K562 (cell line): Measurements from ENCODE around the gene WDR90. TPM values are rescaled to one million over a fixed set of nuclear protein-coding genes. Genes with fewer than 3 reads are reported as not detected.

Source experiments
- ATAC-seq: fragments of 200-7000 bp; cut with Tn5 transposase; 3 replicates; pipeline ENCODE4 v1.9.1; 2020; ENCODE audit warnings: moderate library complexity
- BruUV-seq: library from RNA; stranded (reverse); fragments of 400-500 nt; replicated peaks from 2 replicates; lab custom pipeline; 2021; lab: Mats Ljungman, UMichigan
- CTCF ChIA-PET: fragments of 300-600 bp; formaldehyde crosslinking; extraction: SDS; loops from one replicate; lab custom pipeline; 2021; ENCODE audit warnings: low intra/inter-chr PET ratio; lab: Yijun Ruan, JAX
- POLR2A ChIA-PET: fragments of 300-600, 350-650 bp; sonication (Branson Sonifier 250); formaldehyde crosslinking; extraction: SDS; loops from one replicate; lab custom pipeline; 2021; ENCODE audit warnings: antibody characterized with exemption, inconsistent platforms; lab: Yijun Ruan, JAX
- DNase-seq, 4 experiments: peaks; one replicate each; pipeline versions ENCODE4 v3.0.0 to v3.0.0-alpha.2; 2011 to 2018; ENCODE audit warnings: low spot score in 3 of 4, mixed read lengths in 3 of 4; ENCODE audit errors: extremely low read depth in 1 of 4
- FAIRE-seq: peaks from 2 replicates; lab custom pipeline; 2011; peaks lifted over from hg19 to GRCh38; lab: Jason Lieb, UNC
- H2AFZ ChIP-seq: 2 replicates; pipeline ENCODE4 v1.6.0; 2011; ENCODE audit warnings: low read depth, low read length, control low read depth, inconsistent platforms
- H3K27ac ChIP-seq: fragments of 200-600 bp; 3 replicates; pipeline ENCODE4 v1.8.0; 2011; ENCODE audit warnings: low read depth, mild to moderate bottlenecking, control low read depth, inconsistent platforms, low read length, moderate library complexity, mixed read lengths; ENCODE audit errors: extremely low read depth
- H3K27me3 ChIP-seq, 2 experiments: fragments of 300-600 bp in 1 of 2; 2 replicates in 1 of 2; 3 replicates in 1 of 2; pipeline versions ENCODE4 v1.6.0 to v1.8.0; 2011; ENCODE audit warnings: inconsistent platforms in 2 of 2, low read length in 2 of 2, mild to moderate bottlenecking in 1 of 2, mixed read lengths in 1 of 2, moderate library complexity in 1 of 2; ENCODE audit not compliant: control insufficient read depth in 2 of 2, insufficient read depth in 2 of 2
- H3K36me3 ChIP-seq: fragments of 300-600 bp; 3 replicates; pipeline ENCODE4 v1.8.0; 2011; ENCODE audit warnings: mild to moderate bottlenecking, low read length, inconsistent platforms; ENCODE audit not compliant: control insufficient read depth, insufficient read depth
- H3K4me1 ChIP-seq, 2 experiments: fragments of 200-600 bp in 1 of 2; replicated peaks in 1 of 2; 2 replicates in 1 of 2; 3 replicates in 1 of 2; pipeline versions ENCODE4 v1.5.1 to v1.8.0; 2011; ENCODE audit warnings: inconsistent platforms in 2 of 2, low read length in 2 of 2, mild to moderate bottlenecking in 1 of 2, mixed read lengths in 1 of 2, moderate library complexity in 1 of 2; ENCODE audit not compliant: control insufficient read depth in 2 of 2, insufficient read depth in 2 of 2
- H3K4me2 ChIP-seq: 2 replicates; pipeline ENCODE4 v1.6.1; 2011; ENCODE audit warnings: low read length, control low read depth, inconsistent platforms, mixed read lengths; ENCODE audit not compliant: insufficient read depth
- H3K4me3 ChIP-seq: fragments of 200-600 bp; sonication (generic), shearing (Covaris generic); 2 replicates; pipeline ENCODE4 v1.5.1; 2016; ENCODE audit warnings: control low read depth, inconsistent platforms
- H3K79me2 ChIP-seq: fragments of 200-600 bp; 3 replicates; pipeline ENCODE4 v1.8.0; 2011; ENCODE audit warnings: low read length, inconsistent platforms; ENCODE audit not compliant: control insufficient read depth, insufficient read depth
- H3K9ac ChIP-seq, 2 experiments: 2 replicates each; pipeline versions ENCODE4 v1.6.0 to v1.6.1; 2011; ENCODE audit warnings: low read depth in 2 of 2, low read length in 2 of 2, control low read depth in 1 of 2, inconsistent platforms in 1 of 2, mild to moderate bottlenecking in 1 of 2, mixed read lengths in 1 of 2; ENCODE audit not compliant: insufficient read depth in 1 of 2
- H3K9me1 ChIP-seq: one replicate; pipeline ENCODE4 v1.6.0; 2011; ENCODE audit warnings: inconsistent platforms, mild to moderate bottlenecking, low read length, moderate library complexity; ENCODE audit not compliant: control insufficient read depth, insufficient read depth
- H3K9me3 ChIP-seq: replicated peaks from 2 replicates; pipeline ENCODE4 v1.5.1; 2011; ENCODE audit warnings: low read depth, low read length, inconsistent platforms; ENCODE audit not compliant: control insufficient read depth, insufficient read depth
- H4K20me1 ChIP-seq: replicated peaks from 2 replicates; pipeline ENCODE4 v1.6.1; 2011; ENCODE audit warnings: low read length, inconsistent platforms, mixed read lengths; ENCODE audit not compliant: control insufficient read depth, insufficient read depth
- ELF2 ChIP-seq: fragments of 250-450 bp; sonication (Bioruptor Pico); IDR thresholded peaks from 2 replicates; pipeline ENCODE4 v1.5.0; 2021; ENCODE audit warnings: mild to moderate bottlenecking
- PKNOX1 ChIP-seq: fragments of 450-650 bp; IDR thresholded peaks from 2 replicates; pipeline ENCODE4 v1.6.1; 2016
- RBM14 ChIP-seq: fragments of 200-400 bp; formaldehyde crosslinking; IDR thresholded peaks from 2 replicates; pipeline ENCODE4 v1.6.1; 2018; ENCODE audit warnings: low read depth, mild to moderate bottlenecking, low read length, moderate library complexity, borderline replicate concordance; ENCODE audit not compliant: insufficient read depth
- RBM25 ChIP-seq: fragments of 200-400 bp; formaldehyde crosslinking; IDR thresholded peaks from 2 replicates; pipeline ENCODE4 v1.6.1; 2018; ENCODE audit warnings: low read length, low read depth, moderate library complexity; ENCODE audit not compliant: severe bottlenecking
- SAFB2 ChIP-seq: fragments of 200-400 bp; formaldehyde crosslinking; IDR thresholded peaks from 2 replicates; pipeline ENCODE4 v1.6.1; 2018; ENCODE audit warnings: borderline replicate concordance, low read length, low read depth, moderate library complexity; ENCODE audit not compliant: severe bottlenecking
- SIN3A ChIP-seq, 2 experiments: fragments of 150-350 bp in 1 of 2; IDR thresholded peaks; 2 replicates each; pipeline ENCODE4 v1.6.1; 2011 to 2016; ENCODE audit warnings: borderline replicate concordance in 2 of 2, low read depth in 2 of 2, low read length in 2 of 2, mild to moderate bottlenecking in 2 of 2, moderate library complexity in 2 of 2; ENCODE audit not compliant: control insufficient read depth in 1 of 2
- SMARCB1 ChIP-seq: IDR thresholded peaks from 2 replicates; pipeline ENCODE4 v1.6.1; 2011; ENCODE audit warnings: improper control_type of control experiment, low read depth; ENCODE audit not compliant: insufficient read length
- STAT6 ChIP-seq: sonication (generic); formaldehyde crosslinking; IDR thresholded peaks from 2 replicates; pipeline ENCODE4 v1.8.1; 2023; ENCODE audit warnings: mild to moderate bottlenecking, missing genetic modification reagents
- TARDBP ChIP-seq: fragments of 450-650 bp; IDR thresholded peaks from 2 replicates; pipeline ENCODE4 v1.6.1; 2016
- TCF3 ChIP-seq: sonication (generic); formaldehyde crosslinking; IDR thresholded peaks from 2 replicates; pipeline ENCODE4 v1.4.0; 2020; ENCODE audit warnings: mild to moderate bottlenecking, missing genetic modification reagents
- ZBTB9 ChIP-seq: fragments of 450-650 bp; formaldehyde crosslinking; IDR thresholded peaks from 2 replicates; pipeline ENCODE4 v1.4.0; 2020; ENCODE audit warnings: mild to moderate bottlenecking, moderate library complexity
- ZNF121 ChIP-seq: sonication (generic); formaldehyde crosslinking; conservative IDR thresholded peaks from 2 replicates; pipeline ENCODE4 v1.8.0; 2022; ENCODE audit warnings: missing genetic modification reagents
- ZNF395 ChIP-seq: fragments of 200-800 bp; sonication (Bioruptor generic); IDR thresholded peaks from 2 replicates; pipeline ENCODE4 v1.6.1; 2017; ENCODE audit warnings: missing genetic modification characterization, missing compliant biosample characterization
- WGBS: fragments of 100-300 bp; shearing (Covaris generic); methylation state at CpG from one replicate; pipeline ENCODE4 v1.1.6; 2016; ENCODE audit warnings: low coverage, mixed read lengths; ENCODE audit not compliant: insufficient coverage; ENCODE audit errors: missing lambda C conversion rate; 5-methylcytosine and 5-hydroxymethylcytosine counted together
- in situ Hi-C: fragments of 300-500 bp; cut with MboI; formaldehyde crosslinking; loops from 4 replicates; pipeline ENCODE4 v1.15.0; 2018; ENCODE audit warnings: inconsistent platforms, mixed read lengths
- intact Hi-C: fragments of 100-400 bp; cut with micrococcal nuclease; formaldehyde crosslinking; loops from 2 replicates; pipeline ENCODE4 v1.14.2; 2022
- polyA plus RNA-seq, 8 experiments: library from polyadenylated mRNA; depleted of rRNA in 4 of 8; stranded (reverse) in 5 of 8; unstranded in 3 of 8; fragments of >200 nt; fragmentation: Nextera tagmentation in 2 of 8; fragmentation: Illumina TruSeq in 1 of 8; extraction: Ambion mirVana in 2 of 8; extraction: Trizol in 1 of 8; gene quantifications; 2 replicates each; pipeline versions ENCODE4 v1.2.1 to v1.2.3, GENCODE V29; 2011 to 2014; ENCODE audit warnings: inconsistent platforms in 1 of 8, missing spikeins in 1 of 8
- total RNA-seq, 7 experiments: library from RNA; depleted of rRNA in 6 of 7; stranded (reverse); fragments of >200 nt in 6 of 7; fragmentation: Illumina TruSeq in 2 of 7; extraction: Trizol in 2 of 7; gene quantifications; 2 replicates each; pipeline versions ENCODE4 v1.2.1 to v1.2.3, GENCODE V29; 2011 to 2021; ENCODE audit warnings: low replicate concordance in 1 of 7

Gene WDR90
- total and polyA plus RNA-seq, 9 of the 15 experiments (the other 6 are each of a cell fraction or from before 2014, with no cell fraction given) = 0.44 to 12.6 (median 3.3) TPM

- Histone ChIP-seq H3K9ac (peak overlapping the region in 1 of 2 experiments; percentile 90; a peak in 2 of 4 replicates), H3K36me3 (no peaks in the 10 kb centered on the region), H3K9me3 (no peaks in the 10 kb centered on the region), H3K27ac (peak overlapping the region; percentile 51; the same call in 1 of the 3 replicates), H2AFZ (peak overlapping the region; percentile 99), H3K4me2 (peak overlapping the region; percentile 98), H4K20me1 (peaks cover 7% of the 10 kb centered on the region), H3K4me3 (peak overlapping the region; percentile 41), H3K9me1 (no peaks in the 10 kb centered on the region), H3K4me1 (peaks cover 7 to 61% of the 10 kb centered on the region in 2 experiments), H3K27me3 (peaks cover 7 to 22% of the 10 kb centered on the region in 2 experiments; a peak in 4 of 5 replicates), H3K79me2 (no peaks in the 10 kb centered on the region)
- FAIRE-seq (peak; percentile 26), ATAC-seq (peak; percentile 86), DNase-seq (peak; percentile 63 to 88 (median 71))
- no TSS peak for BruUV-seq
- intact Hi-C loops = no loop called here
- ChIA-PET POLR2A (interaction anchor here (0.6 to 1.6 kb wide), 10 partner anchors 9 to 295 kb away, joined by 3 to 9 read pairs (median 4); partner anchors contain the start of genes GNG13 and METRN), CTCF (interaction anchor here (1.0 kb wide), 1 partner anchor 89 kb away, joined by 4 read pairs; no protein-coding TSS in a partner anchor)
- in situ Hi-C loops = no loop called here
- WGBS = 1% methylated on average over 53 of the region's 71 CpGs
- TF ChIP-seq ZNF395 (CRISPR knock-in tag) (peak; percentile 60; the same call in 1 of the 2 replicates), SAFB2 (no peak), RBM14 (no peak), PKNOX1 (peak; percentile 59; the same call in 1 of the 2 replicates), STAT6 (peak; percentile 79; the same call in 1 of the 2 replicates), SMARCB1 (no peak), ELF2 (CRISPR knock-in tag) (no peak), SIN3A (IDR thresholded peaks at IDR 0.05; ENCODE audit: borderline replicate concordance in 2 of 2, control insufficient read depth in 1 of 2, low read depth in 2 of 2, low read length in 2 of 2) (no peak), ZNF121 (no peak), ZBTB9 (peak; percentile 78), RBM25 (no peak), TCF3 (CRISPR knock-in tag) (no peak), TARDBP (peak; percentile 45; the same call in 1 of the 2 replicates)
Observed at GRCh38 chr16:695355-696089, 46.4 kb downstream of the WDR90 start.
